OCI-LY7 (cell line): ENCODE data around the gene DNAAF3. TPM values are rescaled to one million over a fixed set of nuclear protein-coding genes. Genes with fewer than 3 reads are reported as not detected.

Source experiments
- BruUV-seq: library from RNA; stranded (reverse); fragments of 400-500 nt; replicated peaks from 2 replicates; lab custom pipeline; 2021; lab: Mats Ljungman, UMichigan
- CTCF ChIA-PET: fragments of 300-600 bp; sonication (Branson Sonifier 250); formaldehyde crosslinking; loops from one replicate; lab custom pipeline; 2022; ENCODE audit warnings: antibody characterized with exemption; ENCODE audit not compliant: unreplicated experiment; lab: Charles Lee
- POLR2A ChIA-PET: fragments of 300-600 bp; sonication (Branson Sonifier 250); formaldehyde crosslinking; loops from one replicate; lab custom pipeline; 2022; ENCODE audit warnings: antibody characterized with exemption; lab: Charles Lee
- DNase-seq: peaks from one replicate; pipeline ENCODE4 v3.0.0-alpha.2; 2015; ENCODE audit warnings: low spot score
- H2AFZ ChIP-seq: fragments of 200-600 bp; sonication (generic), shearing (Covaris generic); 2 replicates; pipeline ENCODE4 v1.6.1; 2014; ENCODE audit warnings: mild to moderate bottlenecking, antibody characterized with exemption, low read length, moderate library complexity
- H3K27ac ChIP-seq: fragments of 200-600 bp; sonication (generic); 2 replicates; pipeline ENCODE4 v1.5.1; 2014; ENCODE audit warnings: mixed run types, low read depth, mild to moderate bottlenecking, moderate library complexity, low read length, inconsistent platforms; ENCODE audit not compliant: poor library complexity, severe bottlenecking
- H3K36me3 ChIP-seq: fragments of 200-600 bp; sonication (generic); 2 replicates; pipeline ENCODE4 v1.6.1; 2014; ENCODE audit warnings: mild to moderate bottlenecking, antibody characterized with exemption, low read length, moderate library complexity, mixed read lengths; ENCODE audit not compliant: insufficient read depth
- H3K4me1 ChIP-seq: fragments of 200-600 bp; sonication (generic); 2 replicates; pipeline ENCODE4 v1.5.1; 2014; ENCODE audit warnings: mild to moderate bottlenecking, low read length; ENCODE audit not compliant: insufficient read depth, poor library complexity, severe bottlenecking
- H3K4me2 ChIP-seq: fragments of 200-600 bp; sonication (generic); 2 replicates; pipeline ENCODE4 v1.6.1; 2014; ENCODE audit warnings: mild to moderate bottlenecking, low read length
- H3K4me3 ChIP-seq: fragments of 200-600 bp; sonication (generic); 2 replicates; pipeline ENCODE4 v1.5.1; 2014; ENCODE audit warnings: mild to moderate bottlenecking, low read depth, low read length; ENCODE audit not compliant: poor library complexity, severe bottlenecking
- H3K79me2 ChIP-seq: fragments of 200-600 bp; sonication (generic); 2 replicates; pipeline ENCODE4 v1.6.1; 2016; ENCODE audit warnings: low read depth, mild to moderate bottlenecking, low read length, moderate library complexity, mixed read lengths; ENCODE audit not compliant: insufficient read depth
- H3K9me2 ChIP-seq: fragments of 200-600 bp; sonication (generic); 2 replicates; pipeline ENCODE4 v1.6.1; 2016; ENCODE audit warnings: mild to moderate bottlenecking, low read length, mixed read lengths; ENCODE audit not compliant: insufficient read depth
- H3K9me3 ChIP-seq: fragments of 200-600 bp; sonication (generic); 2 replicates; pipeline ENCODE4 v1.6.1; 2014; ENCODE audit warnings: mild to moderate bottlenecking, mixed run types, low read length, mixed read lengths
- H4K20me1 ChIP-seq: fragments of 200-600 bp; sonication (generic); 2 replicates; pipeline ENCODE4 v1.6.1; 2014; ENCODE audit warnings: mild to moderate bottlenecking, antibody characterized with exemption, low read length, moderate library complexity, mixed read lengths; ENCODE audit not compliant: insufficient read depth
- CTCF ChIP-seq: fragments of 200-600 bp; sonication (generic); conservative IDR thresholded peaks from 2 replicates; pipeline ENCODE4 v1.5.1; 2014; ENCODE audit warnings: mild to moderate bottlenecking, antibody characterized with exemption, low read length, moderate library complexity, mixed read lengths
- EZH2phosphoT487 ChIP-seq: fragments of 200-600 bp; sonication (generic); IDR thresholded peaks from 2 replicates; pipeline ENCODE4 v1.6.1; 2018; ENCODE audit warnings: low read depth, borderline replicate concordance, mild to moderate bottlenecking, mixed run types, antibody characterized with exemption, low read length, moderate library complexity, mixed read lengths
- intact Hi-C: fragments of 100-400 bp; cut with micrococcal nuclease; formaldehyde crosslinking; loops from one replicate; pipeline ENCODE4 v1.10.0; 2022; ENCODE audit not compliant: unreplicated experiment
- total RNA-seq, 2 experiments: library from RNA; depleted of rRNA in 1 of 2; stranded (reverse); fragments of >200 nt in 1 of 2; shearing (Covaris generic) in 1 of 2; gene quantifications; 2 replicates each; pipeline ENCODE4 v1.2.3, GENCODE V29; 2014 to 2022

The DNAAF3 gene
- total RNA-seq, 2 experiments from 2014 or later: 2.5 to 2.8 TPM

DNA sequence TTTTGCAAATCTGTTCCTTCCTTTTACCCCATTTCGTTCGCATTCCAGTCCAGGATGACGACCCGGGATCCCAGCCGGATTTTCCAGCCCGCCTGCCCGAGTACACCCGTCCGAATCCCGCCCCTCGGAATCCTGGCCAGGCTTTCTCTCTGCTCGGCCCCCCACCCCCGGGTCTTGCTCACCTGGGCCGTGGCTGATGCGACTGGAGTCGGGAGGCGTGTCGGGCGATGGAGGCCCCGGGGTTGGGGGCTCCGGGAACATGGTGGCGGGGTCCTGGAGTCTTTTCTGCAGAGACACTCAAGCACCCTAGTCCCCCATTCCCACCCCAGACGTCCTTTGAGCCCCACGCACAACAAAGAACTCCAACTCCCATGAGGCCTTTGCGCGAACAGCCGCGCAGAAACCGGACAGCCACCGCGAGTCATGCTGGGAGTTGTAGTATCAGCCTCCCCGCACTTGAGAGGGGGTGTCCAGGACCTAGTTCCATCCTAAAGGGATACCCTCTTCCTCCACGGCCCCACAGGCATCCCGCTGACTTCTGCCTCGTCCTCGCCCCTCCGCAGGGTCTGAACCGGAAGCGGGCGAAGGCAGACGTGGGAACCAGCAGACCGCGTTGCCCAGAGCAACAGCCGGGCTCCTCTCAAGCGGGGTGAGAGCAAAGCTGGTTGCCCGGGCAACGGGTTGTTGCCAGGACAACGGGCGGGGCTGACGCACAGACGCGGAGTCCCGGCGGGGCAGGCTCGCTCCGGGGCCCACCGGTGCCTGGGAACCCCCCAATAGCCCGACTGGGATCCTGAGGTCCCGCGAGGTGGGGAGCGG is 12.6 kb upstream of the DNAAF3 start:
- no TSS peak for BruUV-seq
- Histone ChIP-seq H3K9me3 (no peaks in the 10 kb centered on the region), H3K9me2 (no peaks in the 10 kb centered on the region), H3K27ac (no peak overlapping the region), H3K4me1 (peaks cover 26% of the 10 kb centered on the region), H3K4me3 (peak overlapping the region; percentile 65), H3K36me3 (no peaks in the 10 kb centered on the region), H3K79me2 (no peaks in the 10 kb centered on the region), H2AFZ (peak overlapping the region; percentile 10; the same call in 1 of the 2 replicates), H3K4me2 (peak overlapping the region; percentile 75), H4K20me1 (no peaks in the 10 kb centered on the region)
- ChIA-PET POLR2A (interaction anchor here (0.6 kb wide), 1 partner anchor 32 kb away, joined by 7 read pairs; no protein-coding TSS in a partner anchor), CTCF (no interaction called here)
- intact Hi-C loops: loop anchor here (2.0 kb wide), 1 partner anchor 80 kb away; the partner anchor contains the start of gene PPP6R1
- TF ChIP-seq CTCF (no peak), EZH2phosphoT487 (no peak)
- DNase-seq: peak; percentile 90

DNA sequence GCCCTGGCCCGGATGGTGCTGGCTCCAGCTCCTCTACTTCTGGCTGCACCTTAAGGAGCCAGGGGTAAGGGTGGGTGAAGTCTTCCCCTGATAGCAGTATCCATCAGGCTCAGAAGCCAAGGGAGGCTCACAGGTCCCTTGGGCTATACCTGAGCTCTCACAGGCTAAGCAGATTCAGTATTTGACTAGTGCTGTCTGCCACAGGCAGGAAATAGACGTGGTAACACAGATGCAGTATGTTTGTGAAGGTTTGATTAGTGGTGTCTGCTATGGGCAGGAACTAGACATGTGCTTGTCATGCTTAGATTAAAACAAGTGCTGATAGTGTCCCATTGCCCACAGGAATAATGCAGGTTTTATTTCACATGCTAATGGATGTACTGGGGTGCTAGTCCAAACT is 9.7 kb upstream of the DNAAF3 start:
- H3K4me3 ChIP-seq: no peak overlapping the region
- no TSS peak for BruUV-seq
- CTCF ChIA-PET: no interaction called here
- POLR2A ChIA-PET: interaction anchor here (1.3 kb wide), 1 partner anchor 25 kb away, joined by 3 read pairs; no protein-coding TSS in a partner anchor
- H3K9me3 ChIP-seq: no peaks in the 10 kb centered on the region
- intact Hi-C loops: no loop called here
- H4K20me1 ChIP-seq: no peaks in the 10 kb centered on the region
- H3K36me3 ChIP-seq: no peaks in the 10 kb centered on the region
- peak; percentile 71 for DNase-seq
- peak overlapping the region; percentile 34 for H2AFZ ChIP-seq
- H3K27ac ChIP-seq: no peak overlapping the region
- no peaks in the 10 kb centered on the region for H3K79me2 ChIP-seq
- H3K9me2 ChIP-seq: no peaks in the 10 kb centered on the region
- no peak overlapping the region for H3K4me2 ChIP-seq
- TF ChIP-seq EZH2phosphoT487 (no peak), CTCF (no peak)
- peaks cover 37% of the 10 kb centered on the region for H3K4me1 ChIP-seq
